ENCODE measurements around the gene NAA35.

NAA35 gene

DNA sequence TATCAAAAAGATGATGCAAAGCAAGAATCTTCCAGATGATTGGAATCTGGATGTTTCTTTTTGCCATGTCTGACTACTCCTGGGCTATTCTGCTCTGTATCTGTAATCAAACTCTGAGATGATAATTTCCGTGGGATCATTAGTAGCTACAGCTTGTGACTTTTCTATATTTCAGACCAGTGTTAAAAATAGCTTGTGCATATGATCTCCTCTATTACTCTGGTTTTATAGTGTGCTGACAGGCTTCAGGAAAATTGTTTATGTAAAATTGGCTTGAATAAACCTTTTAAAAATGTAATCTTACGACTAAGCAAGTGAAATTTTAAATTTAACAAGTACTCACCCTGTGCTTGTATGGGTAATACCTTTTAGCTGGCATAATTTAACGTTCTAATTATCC, 40.4 kb downstream of the NAA35 start:
- TF ChIP-seq TOX (CRISPR knock-in tag; IDR thresholded peaks at IDR 0.05; ENCODE audit: borderline replicate concordance) (no peak), TCF4 (CRISPR knock-in tag; IDR thresholded peaks at IDR 0.05; ENCODE audit: borderline replicate concordance) (no peak), ZNF70 (CRISPR knock-in tag; IDR thresholded peaks at IDR 0.05) (no peak), ZFP3 (CRISPR knock-in tag; IDR thresholded peaks at IDR 0.05) (no peak), RARB (CRISPR knock-in tag; IDR thresholded peaks at IDR 0.05) (no peak), ISL1 (CRISPR knock-in tag; IDR thresholded peaks at IDR 0.05) (no peak), CSDC2 (CRISPR knock-in tag; IDR thresholded peaks at IDR 0.05) (no peak), ZNF565 (CRISPR knock-in tag; conservative IDR thresholded peaks at IDR 0.05; ENCODE audit: low read depth) (no peak), PATZ1 (CRISPR knock-in tag; IDR thresholded peaks at IDR 0.05; ENCODE audit: borderline replicate concordance) (no peak), CREB5 (CRISPR knock-in tag; IDR thresholded peaks at IDR 0.05; ENCODE audit: low read depth) (no peak)
- ATAC-seq: no peak

- no peak for TF ChIP-seq OSR1 (CRISPR knock-in tag; IDR thresholded peaks at IDR 0.05)
- TF ChIP-seq ZFP30 (CRISPR knock-in tag; IDR thresholded peaks at IDR 0.05): no peak
- no peak for TF ChIP-seq ESRRG (CRISPR knock-in tag; IDR thresholded peaks at IDR 0.05)
- no peak for TF ChIP-seq ZC3H10 (CRISPR knock-in tag; IDR thresholded peaks at IDR 0.05)
- TF ChIP-seq TSHZ2 (CRISPR knock-in tag; IDR thresholded peaks at IDR 0.05): no peak
- TF ChIP-seq ZFP3 (CRISPR knock-in tag; IDR thresholded peaks at IDR 0.05): no peak
- no peak for TF ChIP-seq CSDC2 (CRISPR knock-in tag; IDR thresholded peaks at IDR 0.05)
- no peak for TF ChIP-seq PATZ1 (CRISPR knock-in tag; IDR thresholded peaks at IDR 0.05; ENCODE audit: borderline replicate concordance)
- no peak for TF ChIP-seq RARB (CRISPR knock-in tag; IDR thresholded peaks at IDR 0.05)
- TF ChIP-seq ARNTL (CRISPR knock-in tag; IDR thresholded peaks at IDR 0.05; ENCODE audit: borderline replicate concordance, low read depth): no peak
- no peak for TF ChIP-seq SNAI2 (CRISPR knock-in tag; IDR thresholded peaks at IDR 0.05)
- no peak for TF ChIP-seq ZNF565 (CRISPR knock-in tag; conservative IDR thresholded peaks at IDR 0.05; ENCODE audit: low read depth)
- TF ChIP-seq ZNF8 (CRISPR knock-in tag; IDR thresholded peaks at IDR 0.05): no peak
- TF ChIP-seq, protein P1, sequence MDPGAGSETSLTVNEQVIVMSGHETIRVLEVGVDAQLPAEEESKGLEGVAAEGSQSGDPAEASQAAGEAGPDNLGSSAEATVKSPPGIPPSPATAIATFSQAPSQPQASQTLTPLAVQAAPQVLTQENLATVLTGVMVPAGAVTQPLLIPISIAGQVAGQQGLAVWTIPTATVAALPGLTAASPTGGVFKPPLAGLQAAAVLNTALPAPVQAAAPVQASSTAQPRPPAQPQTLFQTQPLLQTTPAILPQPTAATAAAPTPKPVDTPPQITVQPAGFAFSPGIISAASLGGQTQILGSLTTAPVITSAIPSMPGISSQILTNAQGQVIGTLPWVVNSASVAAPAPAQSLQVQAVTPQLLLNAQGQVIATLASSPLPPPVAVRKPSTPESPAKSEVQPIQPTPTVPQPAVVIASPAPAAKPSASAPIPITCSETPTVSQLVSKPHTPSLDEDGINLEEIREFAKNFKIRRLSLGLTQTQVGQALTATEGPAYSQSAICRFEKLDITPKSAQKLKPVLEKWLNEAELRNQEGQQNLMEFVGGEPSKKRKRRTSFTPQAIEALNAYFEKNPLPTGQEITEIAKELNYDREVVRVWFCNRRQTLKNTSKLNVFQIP (CRISPR knock-in tag; IDR thresholded peaks at IDR 0.05; ENCODE audit: borderline replicate concordance, low read depth): no peak
- TF ChIP-seq GLIS3 (CRISPR knock-in tag; IDR thresholded peaks at IDR 0.05): no peak
- TF ChIP-seq CREB5 (CRISPR knock-in tag; IDR thresholded peaks at IDR 0.05; ENCODE audit: low read depth): no peak
- no peak for TF ChIP-seq ZNF70 (CRISPR knock-in tag; IDR thresholded peaks at IDR 0.05)
- TF ChIP-seq TOX (CRISPR knock-in tag; IDR thresholded peaks at IDR 0.05; ENCODE audit: borderline replicate concordance): no peak
- ATAC-seq: no peak
Measured at GRCh38 chr9:85984457-85984856, 43.5 kb downstream of the NAA35 start.
